NCI-H524 treated with DMSO at 0.1 percent for 48 hours (cell line): ENCODE measurements around the gene ROR2.
"Not testable (repeated sequence)": the region's sequence is repeated elsewhere in the genome, so short reads cannot be mapped to it uniquely, and the experiment has no call there.

ENCODE experiments used
- DNase-seq: peaks from one replicate; lab custom pipeline; 2025; lab: John Stamatoyannopoulos, UW

Gene ROR2

DNA sequence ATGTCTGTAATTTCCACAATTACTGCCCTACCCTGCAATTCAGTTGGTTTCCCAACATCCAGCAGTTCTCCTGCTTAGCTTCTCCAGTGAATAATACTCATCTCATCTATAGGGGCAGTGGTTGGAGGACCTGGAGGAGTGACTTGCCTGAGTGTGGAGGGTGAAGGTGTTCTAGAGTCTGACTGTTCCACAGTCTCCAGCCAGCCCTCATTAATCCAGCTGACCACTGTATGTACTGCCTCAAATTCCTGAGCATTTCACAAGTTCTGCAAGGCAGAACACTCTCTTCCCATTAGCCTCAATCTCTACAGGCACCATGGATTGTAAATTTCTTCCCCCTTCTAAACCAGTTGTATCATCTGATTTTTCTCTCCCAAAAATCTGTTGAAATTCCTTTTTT lies 379.0 kb downstream of the ROR2 start:
- DNase-seq, result no peak

DNA sequence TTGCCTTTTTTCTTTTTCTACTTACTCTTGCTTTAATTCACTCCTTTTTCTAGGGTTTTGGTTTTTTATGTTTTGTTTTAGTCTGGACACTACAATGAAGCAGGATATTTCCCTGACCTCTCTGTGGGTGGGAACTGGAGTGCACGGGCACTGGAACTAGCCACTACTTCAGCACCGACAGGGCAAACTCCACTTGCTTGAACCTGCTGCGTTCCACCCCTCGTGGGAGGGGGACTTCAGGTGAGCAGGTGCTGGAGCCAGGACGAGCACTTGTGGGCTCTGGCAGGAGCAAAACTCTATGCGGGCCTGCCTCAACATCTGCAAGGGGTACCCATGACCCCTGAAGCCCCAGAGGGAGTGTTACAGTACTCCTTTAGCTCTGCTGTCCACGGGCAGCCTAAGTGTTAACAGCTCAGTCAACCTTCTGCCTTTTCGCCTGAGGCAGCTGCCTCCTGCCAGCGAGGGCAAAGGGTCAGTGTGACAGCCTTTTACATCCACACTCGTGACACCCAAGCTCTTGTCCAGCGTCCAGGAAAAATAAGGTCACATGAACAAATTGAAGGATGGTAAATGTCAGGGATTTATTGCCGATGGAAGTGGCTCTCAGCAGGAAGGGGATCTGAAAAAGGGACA lies 382.3 kb downstream of the ROR2 start:
- DNase-seq, result no peak

DNA sequence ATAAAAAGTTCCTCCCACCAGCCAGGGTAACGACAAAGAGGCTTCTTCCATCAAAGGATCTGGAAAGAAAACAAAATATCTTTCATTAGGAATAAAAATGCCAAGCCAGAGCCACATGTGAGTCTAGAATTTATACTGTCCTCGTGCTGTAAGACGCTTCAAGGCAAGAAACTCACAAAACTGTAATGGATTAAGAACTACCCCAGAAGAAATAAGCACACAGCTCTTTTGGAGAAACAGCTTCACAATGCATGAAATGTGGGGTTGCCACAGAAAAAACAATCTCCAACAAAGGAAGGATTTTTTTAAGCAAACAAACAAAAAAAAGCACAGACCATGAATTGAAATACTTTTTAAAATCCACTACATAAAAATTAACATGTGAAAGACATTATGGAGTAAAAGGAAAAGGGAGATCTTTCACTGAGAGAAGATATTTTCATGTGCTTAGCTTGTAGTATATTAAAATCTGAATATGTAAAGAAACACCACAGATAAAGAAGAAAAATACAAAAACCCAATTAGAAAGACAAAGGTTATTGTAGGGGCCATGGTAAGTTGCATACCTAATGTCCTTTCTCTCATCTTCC lies 385.9 kb downstream of the ROR2 start:
- DNase-seq, result no peak

DNA sequence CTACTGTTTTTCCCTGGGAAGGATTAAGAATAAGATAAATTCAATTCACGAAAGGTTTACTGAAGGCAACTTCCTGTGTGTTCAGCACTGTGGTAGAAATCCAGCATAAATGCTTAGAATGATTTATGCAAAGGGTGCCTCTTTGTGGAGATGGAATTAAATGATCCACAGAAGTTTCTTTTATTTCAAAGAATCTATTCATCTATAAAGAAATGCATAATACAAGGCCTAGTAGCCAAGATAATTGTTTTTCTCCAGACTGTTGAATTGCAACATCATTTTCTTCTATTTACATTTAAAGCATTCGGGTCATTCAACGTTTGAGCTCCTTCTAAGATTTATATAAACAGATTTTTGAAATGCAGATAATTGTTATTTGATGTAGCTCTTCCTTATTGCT lies 387.6 kb downstream of the ROR2 start:
- no peak for DNase-seq

DNA sequence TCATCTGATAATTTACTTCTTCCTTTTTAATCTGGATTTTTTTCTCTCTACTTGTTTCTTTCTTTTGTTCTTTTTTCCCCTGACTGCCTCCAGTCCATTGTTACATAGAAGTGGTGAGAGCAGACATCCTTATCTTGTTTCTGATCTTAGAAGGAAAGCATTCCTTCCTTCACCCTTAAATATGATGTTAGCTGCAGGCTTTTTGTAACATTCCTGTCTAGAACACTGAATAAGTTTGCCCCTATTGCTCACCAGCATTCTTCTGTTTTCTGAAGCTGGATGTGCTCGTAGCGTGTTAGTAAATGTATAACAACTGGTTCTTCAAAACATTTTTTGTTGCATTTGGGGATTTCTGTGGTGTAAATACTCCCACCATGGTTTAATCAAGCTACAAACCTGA lies 389.7 kb downstream of the ROR2 start:
- no peak for DNase-seq

DNA sequence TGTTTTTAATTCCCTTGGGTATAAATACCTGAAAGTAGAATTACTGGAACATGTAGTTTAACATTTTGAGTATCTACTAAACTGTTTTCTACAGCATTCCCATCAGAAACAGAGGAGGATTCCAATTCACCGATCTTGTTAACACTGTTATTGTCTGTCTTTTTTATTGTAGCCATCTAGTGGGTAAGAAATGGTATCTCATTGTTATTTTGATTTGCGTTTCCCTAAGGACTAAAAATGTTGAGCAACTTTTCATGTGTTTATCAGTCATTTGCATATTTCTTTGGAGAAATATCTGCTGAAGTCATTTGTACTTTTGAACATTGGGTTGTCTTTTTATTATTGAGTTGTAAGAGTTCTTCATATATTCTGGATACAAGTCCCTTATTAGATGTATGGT lies 391.1 kb downstream of the ROR2 start:
- DNase-seq, result no peak

DNA sequence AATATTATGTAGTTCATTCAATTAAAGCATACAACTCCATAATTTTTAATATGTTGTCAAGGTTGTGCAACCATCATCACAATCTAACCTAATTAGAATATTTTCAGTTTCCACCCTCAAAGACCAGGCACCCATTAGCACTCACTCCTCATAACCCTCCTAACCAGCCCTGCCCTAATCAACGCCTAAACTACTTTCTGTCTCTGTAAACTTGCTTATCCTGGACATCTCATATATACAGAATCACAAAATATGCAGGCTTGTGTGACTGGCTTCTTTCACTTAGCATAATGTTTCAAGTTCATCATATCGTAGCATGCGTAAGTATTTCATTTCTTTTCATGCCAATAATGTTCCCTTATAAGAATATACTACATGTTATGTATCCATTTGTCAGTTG lies 391.6 kb downstream of the ROR2 start:
- DNase-seq, result no peak

DNA sequence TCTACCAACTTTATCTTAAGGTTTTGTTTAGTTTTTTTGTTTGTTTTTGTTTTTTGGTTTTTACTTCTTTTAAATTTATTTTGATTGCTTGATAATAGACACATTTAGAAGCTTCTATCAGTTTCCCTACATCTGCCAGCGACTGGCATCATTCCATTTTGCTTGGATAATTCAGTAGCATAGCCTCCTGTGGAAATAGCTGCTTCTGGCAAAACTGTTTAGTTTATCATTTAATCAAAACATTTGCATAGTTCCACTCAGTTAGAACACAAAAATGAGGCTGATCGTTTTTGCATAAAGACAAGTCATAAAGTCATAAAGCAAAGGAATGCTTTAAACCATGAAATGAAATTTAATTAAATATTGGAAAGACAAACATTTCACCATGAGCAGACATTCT lies 392.7 kb downstream of the ROR2 start:
- DNase-seq, result no peak

DNA sequence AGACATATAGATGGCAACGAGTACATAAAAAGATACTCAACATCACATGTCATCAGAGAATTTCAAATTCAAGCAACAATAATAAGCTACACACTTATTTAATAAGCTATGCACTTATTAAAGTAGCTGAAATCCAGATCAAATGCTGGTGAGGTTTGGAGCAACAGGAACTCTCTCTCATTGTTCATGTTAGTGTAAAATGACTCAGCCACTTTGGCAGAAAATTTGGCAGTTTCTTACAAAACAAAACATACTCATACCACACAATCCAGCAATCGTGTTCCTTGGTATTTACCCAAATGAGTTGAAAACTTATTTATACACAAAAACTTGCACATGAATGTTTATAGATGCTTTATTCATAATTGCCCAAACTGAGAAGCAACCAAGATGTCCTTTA lies 394.9 kb downstream of the ROR2 start:
- DNase-seq, result no peak

DNA sequence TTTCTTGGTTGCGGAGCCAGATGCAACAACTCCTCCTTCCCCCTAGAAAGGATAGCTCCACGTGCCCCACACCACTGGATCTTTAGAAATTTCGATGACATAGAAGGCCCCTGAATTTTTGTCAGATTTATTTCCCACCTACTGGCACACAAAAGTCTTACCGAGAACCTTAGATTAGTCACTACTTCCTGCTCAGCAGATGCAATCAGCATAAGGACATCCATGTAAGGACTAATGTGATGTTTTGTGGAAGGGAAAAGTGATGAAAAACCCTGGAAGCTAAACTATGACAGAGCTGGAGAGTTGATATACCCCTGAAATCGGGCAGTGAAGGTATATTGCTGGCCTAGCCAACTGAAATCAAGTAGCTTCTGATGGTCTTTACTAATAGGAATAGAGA lies 400.9 kb downstream of the ROR2 start:
- DNase-seq, result no peak

DNA sequence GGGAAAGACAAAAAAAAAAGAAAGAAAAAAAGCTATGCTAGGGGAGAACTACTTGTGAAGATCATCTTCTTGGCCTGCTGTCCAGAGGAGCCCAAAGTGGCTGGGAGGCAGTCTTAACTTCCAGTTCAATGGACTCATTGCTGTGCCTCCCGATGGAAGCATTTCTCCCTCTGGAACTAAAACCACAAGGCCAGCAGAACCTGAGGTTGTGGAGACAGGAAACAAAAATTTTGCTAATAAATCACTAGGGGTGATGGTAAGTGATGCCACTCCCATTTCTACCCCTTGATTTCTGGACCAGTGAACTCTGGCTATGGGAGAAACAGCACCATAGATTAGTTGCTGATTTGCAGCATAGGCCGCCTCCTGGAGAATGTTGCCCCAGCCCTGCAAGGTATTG lies 402.9 kb downstream of the ROR2 start:
- no peak for DNase-seq

DNA sequence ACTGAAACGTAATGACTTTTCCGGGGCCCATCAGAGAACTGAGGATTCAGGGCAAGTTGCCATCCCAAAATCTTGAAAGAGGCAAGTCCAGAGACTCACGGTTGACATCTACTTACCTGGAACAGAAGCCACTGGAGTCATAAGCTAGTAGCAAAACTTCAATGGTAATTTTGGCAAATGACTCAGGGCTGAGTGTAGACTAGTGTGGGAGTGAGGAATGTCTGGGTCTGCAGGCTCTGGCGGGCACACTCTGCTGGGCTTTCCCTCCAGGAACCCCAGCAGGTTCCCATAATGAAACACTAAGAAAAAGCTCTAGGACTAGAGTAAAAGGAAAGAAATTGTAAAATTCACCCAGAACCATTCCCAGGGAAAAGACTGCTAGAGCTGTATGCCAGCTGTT lies 403.5 kb downstream of the ROR2 start:
- DNase-seq, result no peak

DNA sequence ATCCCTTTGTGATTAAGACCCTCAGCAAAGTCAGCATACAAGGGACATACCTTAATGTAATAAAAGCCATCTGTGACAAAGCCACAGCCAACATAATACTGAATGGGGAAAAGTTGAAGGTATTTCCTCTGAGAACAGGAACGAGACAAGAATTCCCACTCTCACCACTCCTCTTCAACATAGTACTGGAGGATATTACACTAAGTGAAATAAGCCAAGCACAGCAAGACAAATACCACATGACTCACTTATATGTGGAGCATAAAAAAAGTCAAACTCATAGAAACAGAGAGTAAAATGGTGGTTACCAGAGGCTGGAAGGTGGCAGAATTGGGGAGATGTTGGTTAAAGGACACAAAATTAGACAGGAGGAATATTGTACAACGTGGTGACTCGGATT lies 408.3 kb downstream of the ROR2 start:
- no peak for DNase-seq

DNA sequence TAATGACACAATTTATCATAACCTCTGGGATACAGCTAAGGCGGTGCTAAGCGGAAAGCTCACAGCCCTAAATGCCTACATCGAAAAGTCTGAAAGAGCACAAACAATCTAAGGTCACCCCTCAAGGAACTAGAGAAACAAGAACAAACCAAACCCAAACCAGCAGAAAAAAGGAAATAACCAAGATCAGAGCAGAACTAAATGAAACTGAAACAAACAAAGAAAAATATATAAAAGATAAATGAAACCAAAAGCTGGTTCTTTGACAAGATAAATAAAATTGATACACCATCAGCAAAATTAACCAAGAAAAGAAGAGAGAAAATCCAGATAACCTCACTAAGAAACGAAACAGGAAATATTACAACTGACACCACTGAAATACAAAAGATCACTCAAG lies 409.5 kb downstream of the ROR2 start:
- not testable (repeated sequence) for DNase-seq

DNA sequence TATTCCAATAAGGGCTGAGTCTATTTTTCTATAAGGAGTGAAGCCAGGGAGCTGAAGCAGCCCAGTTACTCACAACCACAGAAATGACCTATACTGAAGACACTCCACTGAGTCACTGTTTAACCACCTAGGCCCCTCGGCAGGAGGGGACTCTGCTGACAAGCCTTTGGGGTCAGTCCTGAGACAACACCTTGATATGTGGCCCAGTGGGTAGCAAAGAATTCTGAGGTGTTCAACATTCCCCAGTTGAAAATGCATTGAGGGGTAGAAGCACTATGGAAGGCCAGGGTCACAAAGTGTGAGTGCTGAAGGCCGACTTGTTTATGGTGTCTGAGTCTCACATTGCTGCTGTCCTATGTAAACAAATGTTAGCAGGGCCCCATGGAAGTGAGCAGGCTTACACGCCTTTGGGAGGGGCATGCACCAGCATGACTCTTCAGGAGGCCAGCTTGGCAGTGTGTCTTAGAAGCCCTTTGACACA lies 413.8 kb downstream of the ROR2 start:
- DNase-seq, result no peak

DNA sequence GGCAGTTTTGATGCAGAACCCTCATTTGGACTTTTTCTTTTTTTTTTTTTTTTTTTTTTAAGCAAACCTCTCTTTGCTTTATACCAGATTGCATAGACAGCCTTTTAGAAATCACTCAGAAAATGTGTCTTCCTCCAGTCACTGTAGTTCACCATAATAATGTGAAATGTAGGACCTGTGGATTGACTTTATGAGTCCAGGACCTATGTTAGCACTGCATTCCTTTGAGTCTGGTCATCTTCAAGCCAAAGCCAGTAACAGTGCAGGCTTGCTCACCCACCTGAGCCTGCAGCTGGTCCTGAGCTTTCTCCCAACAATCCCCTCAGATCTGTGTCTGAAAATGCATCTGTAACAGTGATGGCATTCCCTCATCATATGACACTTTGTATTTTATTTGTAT lies 415.7 kb downstream of the ROR2 start:
- DNase-seq, result no peak

DNA sequence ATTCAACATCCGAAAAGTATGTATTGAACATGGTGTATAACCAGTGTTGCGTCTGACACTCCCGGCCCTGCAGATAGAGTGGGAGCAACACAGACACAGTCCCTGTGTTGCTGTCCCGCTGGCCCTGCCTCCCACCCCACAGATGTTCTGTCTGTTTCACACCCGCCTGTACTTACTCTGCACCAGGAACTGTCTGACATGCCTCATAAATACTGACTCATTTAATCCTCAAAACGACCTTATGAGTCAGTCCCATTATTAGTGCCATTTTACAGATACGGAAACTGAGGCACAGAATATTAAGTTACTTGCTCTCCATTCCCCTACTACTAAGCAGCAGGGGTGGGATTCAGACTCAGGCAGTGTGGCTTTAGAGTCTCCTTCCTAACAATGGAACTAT lies 416.6 kb downstream of the ROR2 start:
- DNase-seq, result no peak

DNA sequence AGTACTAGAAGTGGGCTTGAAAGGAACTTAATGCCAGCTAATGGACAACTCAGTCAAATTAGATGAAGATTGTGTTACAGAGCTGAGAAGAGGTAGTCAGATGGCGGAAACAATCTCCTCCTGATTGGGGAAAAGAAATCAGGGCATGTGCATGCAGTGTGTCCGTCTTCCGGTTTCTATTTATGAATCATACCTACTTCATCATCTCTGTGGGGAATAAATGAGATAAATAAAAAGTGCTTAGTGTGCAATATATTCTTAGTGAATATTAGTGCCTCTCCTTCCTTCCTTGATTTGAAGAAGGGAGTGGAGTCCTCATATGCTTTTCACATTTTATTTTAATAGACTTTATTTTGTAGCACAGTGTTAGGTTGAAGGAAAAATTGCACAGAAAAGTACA lies 417.7 kb downstream of the ROR2 start:
- DNase-seq, result no peak

DNA sequence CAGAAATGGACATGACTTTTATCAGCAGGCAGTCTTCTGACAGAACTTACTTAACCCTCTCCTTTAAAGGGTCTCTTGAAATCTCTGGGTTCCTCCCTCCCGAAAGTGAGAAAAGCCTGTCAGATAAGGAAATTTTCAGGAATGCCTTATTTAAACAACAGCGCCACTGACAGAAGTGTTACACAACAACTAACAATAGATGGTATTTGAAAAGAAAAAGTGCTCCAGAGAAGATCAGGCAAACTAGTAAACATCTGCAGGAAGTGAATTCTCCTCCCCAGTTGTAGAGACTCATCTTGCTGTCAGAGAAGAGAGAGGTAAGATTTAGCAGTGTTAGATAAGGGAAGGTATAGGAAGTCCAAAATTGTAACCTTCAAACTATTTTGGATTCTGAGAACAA lies 419.2 kb downstream of the ROR2 start:
- no peak for DNase-seq

DNA sequence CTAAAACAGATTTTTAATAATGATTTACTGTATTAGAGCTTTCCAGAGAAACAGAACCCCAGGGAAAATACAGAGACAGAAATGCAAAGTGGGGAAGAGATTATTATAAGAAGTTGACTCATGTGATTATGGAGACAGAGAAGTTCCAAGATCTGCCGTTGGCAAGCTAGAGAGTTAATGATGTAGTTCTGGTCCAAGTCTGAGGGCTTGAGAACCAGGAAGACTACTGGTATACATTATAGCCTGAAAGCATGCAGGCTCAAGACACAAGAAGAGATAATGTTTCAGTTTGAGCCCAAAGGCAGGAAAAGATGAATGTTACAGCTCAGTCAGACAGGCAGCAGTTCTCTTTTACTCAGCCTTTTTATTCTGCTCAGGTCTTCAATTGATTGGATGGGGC lies 427.5 kb downstream of the ROR2 start:
- DNase-seq, result no peak

DNA sequence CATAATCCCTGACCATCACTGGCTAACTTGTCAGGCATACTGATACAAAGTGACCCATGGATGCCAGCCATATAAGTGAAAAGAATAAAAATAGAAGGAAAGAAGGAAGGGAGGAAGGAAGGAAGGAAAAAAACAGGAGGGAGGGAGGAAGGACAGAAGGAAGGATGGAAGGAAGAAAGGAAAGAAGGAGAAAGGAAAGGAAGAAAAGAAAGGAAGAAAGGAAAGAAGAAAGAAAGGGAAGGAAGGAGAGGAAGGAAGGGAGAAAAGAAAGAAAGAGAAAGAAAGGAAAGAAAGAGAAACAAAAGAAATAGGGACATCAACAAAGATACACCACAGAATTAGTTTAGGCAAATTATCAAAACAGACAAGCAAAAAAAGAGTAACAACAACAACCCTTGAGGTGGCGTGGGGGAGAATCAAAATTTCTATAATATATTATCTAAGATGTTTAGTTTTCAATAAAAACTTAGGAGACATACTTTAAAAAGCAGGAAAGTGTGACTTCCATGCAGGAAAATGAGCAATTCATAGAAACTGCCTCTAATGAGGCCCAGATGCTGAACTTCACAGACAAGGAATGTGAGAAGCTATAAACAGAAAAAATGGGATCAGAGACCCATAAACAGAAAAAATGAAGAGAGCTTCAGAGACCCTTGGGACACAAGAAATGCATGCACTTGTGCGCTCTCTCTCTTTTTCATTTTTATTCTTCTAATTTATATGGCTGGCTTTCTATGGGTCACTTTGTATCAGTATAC lies 430.3 kb downstream of the ROR2 start:
- DNase-seq, result no peak

DNA sequence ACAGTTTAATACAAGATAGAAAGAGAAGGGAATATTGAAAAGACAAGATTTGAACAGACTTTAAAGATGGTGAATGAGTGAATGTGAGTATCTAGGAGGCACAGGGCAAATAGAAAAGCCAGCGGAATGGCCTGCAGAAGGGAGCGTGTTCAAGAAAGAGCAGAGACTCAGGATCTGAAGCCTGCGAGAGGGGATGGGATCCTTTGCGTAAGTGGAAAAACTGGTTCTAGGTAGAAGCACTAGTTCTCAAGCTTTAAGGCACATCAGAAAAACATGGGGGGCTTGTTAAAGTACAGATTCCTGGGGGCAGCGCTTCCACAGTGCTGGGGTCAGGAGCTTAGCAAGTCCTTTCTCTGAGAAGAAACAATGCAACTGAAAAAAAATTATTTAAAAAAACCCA lies 431.6 kb downstream of the ROR2 start:
- no peak for DNase-seq

DNA sequence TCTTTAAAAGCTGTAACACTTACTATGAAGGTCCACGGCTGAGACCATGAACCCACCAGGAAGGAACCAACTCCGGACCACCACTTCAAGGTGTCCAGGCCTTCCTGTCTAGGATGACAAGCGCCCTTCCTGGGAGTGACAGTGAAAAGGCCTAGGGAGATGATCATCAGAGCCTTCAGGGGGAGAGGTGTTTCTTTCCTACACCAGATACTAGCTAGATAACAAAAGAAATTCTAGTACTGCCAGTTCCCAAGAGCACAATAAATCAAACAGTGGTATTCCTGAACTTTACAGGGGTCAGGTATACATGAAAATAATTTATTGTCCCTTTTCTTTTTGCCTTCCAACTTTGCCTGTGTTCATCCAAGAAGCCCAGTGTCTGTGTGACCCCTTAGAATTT lies 432.2 kb downstream of the ROR2 start:
- DNase-seq, result no peak

DNA sequence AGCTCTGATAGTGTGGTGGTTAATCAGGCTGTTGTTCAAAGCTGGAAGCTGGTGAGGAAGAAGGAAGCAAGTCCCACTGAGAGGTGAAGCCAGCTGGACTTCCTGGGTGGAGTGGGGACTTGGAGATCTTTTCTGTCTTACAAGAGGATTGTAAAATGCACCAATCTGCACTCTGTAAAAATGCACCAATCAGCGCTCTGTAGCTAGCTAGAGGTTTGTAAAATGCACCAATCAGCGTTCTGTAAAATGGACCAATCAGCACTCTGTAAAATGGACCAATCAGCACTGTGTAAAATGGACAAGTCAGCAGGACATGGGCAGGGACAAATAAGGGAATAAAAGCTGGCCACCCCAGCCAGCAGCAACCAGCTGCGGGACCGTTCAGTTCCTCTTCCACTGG lies 432.7 kb downstream of the ROR2 start:
- DNase-seq, result not testable (repeated sequence)
